H9 (cell line): Measurements from ENCODE around the gene LRRC71. TPM values are rescaled to one million over a fixed set of nuclear protein-coding genes. Genes with fewer than 3 reads are reported as not detected.

Experiments
- DNase-seq: peaks from one replicate; pipeline ENCODE4 v3.0.0-alpha.2; 2017
- H2AFZ ChIP-seq: one replicate; pipeline ENCODE4 v1.6.1; 2013; ENCODE audit warnings: mild to moderate bottlenecking, low read length, control low read depth, moderate library complexity
- H2AK5ac ChIP-seq: 2 replicates; pipeline ENCODE4 v1.6.1; 2013; ENCODE audit warnings: low read length, control low read depth, mixed read lengths; ENCODE audit not compliant: insufficient read length
- H2BK120ac ChIP-seq: one replicate; pipeline ENCODE4 v1.6.1; 2013; ENCODE audit warnings: low read depth, mild to moderate bottlenecking, low read length, control low read depth, inconsistent platforms; ENCODE audit not compliant: poor library complexity, severe bottlenecking
- H2BK12ac ChIP-seq: 2 replicates; pipeline ENCODE4 v1.6.1; 2013; ENCODE audit warnings: low read length, control low read depth, mixed read lengths, low read depth; ENCODE audit not compliant: insufficient read length
- H2BK15ac ChIP-seq: 2 replicates; pipeline ENCODE4 v1.6.1; 2013; ENCODE audit warnings: low read depth, low read length, control low read depth
- H2BK20ac ChIP-seq: one replicate; pipeline ENCODE4 v1.6.1; 2013; ENCODE audit warnings: low read depth, mild to moderate bottlenecking, low read length, control low read depth, inconsistent platforms; ENCODE audit not compliant: poor library complexity, severe bottlenecking
- H2BK5ac ChIP-seq: 2 replicates; pipeline ENCODE4 v1.6.1; 2013; ENCODE audit warnings: low read length, control low read depth, mixed read lengths; ENCODE audit not compliant: insufficient read length
- H3K14ac ChIP-seq: 2 replicates; pipeline ENCODE4 v1.6.1; 2013; ENCODE audit warnings: low read length, control low read depth; ENCODE audit not compliant: insufficient read depth
- H3K18ac ChIP-seq: 2 replicates; pipeline ENCODE4 v1.6.1; 2013; ENCODE audit warnings: low read depth, mild to moderate bottlenecking, mixed read lengths, low read length, control low read depth; ENCODE audit not compliant: insufficient read length
- H3K23ac ChIP-seq: 2 replicates; pipeline ENCODE4 v1.6.1; 2013; ENCODE audit warnings: low read length, control low read depth, mixed read lengths, low read depth; ENCODE audit not compliant: insufficient read length
- H3K23me2 ChIP-seq: 2 replicates; pipeline ENCODE4 v1.6.1; 2013; ENCODE audit warnings: low read depth, mild to moderate bottlenecking, mixed read lengths, low read length, control low read depth; ENCODE audit not compliant: insufficient read length, poor library complexity, severe bottlenecking
- H3K27ac ChIP-seq: 2 replicates; pipeline ENCODE4 v1.5.1; 2013; ENCODE audit warnings: low read length, control low read depth, mixed read lengths, low read depth; ENCODE audit not compliant: insufficient read length
- H3K27me3 ChIP-seq: 2 replicates; pipeline ENCODE4 v1.6.1; 2013; ENCODE audit warnings: low read length, control low read depth, inconsistent platforms; ENCODE audit not compliant: insufficient read depth
- H3K4ac ChIP-seq: 2 replicates; pipeline ENCODE4 v1.6.1; 2013; ENCODE audit warnings: low read depth, mild to moderate bottlenecking, control low read depth, inconsistent platforms, low read length, moderate library complexity
- H3K4me1 ChIP-seq: 2 replicates; pipeline ENCODE4 v1.6.1; 2013; ENCODE audit warnings: low read length, control low read depth, inconsistent platforms; ENCODE audit not compliant: insufficient read depth
- H3K4me2 ChIP-seq: 2 replicates; pipeline ENCODE4 v1.6.1; 2013; ENCODE audit warnings: low read length, control low read depth, mixed read lengths; ENCODE audit not compliant: insufficient read length, insufficient read depth
- H3K56ac ChIP-seq: 2 replicates; pipeline ENCODE4 v1.6.1; 2013; ENCODE audit warnings: low read depth, mild to moderate bottlenecking, mixed read lengths, low read length, control low read depth; ENCODE audit not compliant: insufficient read length
- H3K79me1 ChIP-seq: 2 replicates; pipeline ENCODE4 v1.6.1; 2013; ENCODE audit warnings: low read depth, mild to moderate bottlenecking, moderate library complexity, low read length, control low read depth, inconsistent platforms; ENCODE audit not compliant: insufficient read depth, poor library complexity, severe bottlenecking
- H3K79me2 ChIP-seq: 2 replicates; pipeline ENCODE4 v1.6.1; 2013; ENCODE audit warnings: low read length, control low read depth, inconsistent platforms; ENCODE audit not compliant: insufficient read depth
- H3K9ac ChIP-seq: 2 replicates; pipeline ENCODE4 v1.6.1; 2013; ENCODE audit warnings: low read length, control low read depth, mixed read lengths; ENCODE audit not compliant: insufficient read length; ENCODE audit errors: extremely low read depth
- H3K9me3 ChIP-seq: one replicate; pipeline ENCODE4 v1.6.1; 2013; ENCODE audit warnings: low read depth, low read length, inconsistent platforms; ENCODE audit not compliant: control insufficient read depth
- H3T11ph ChIP-seq: one replicate; pipeline ENCODE4 v1.6.1; 2013; ENCODE audit warnings: mild to moderate bottlenecking, low read length, control low read depth, inconsistent platforms
- H4K20me1 ChIP-seq: one replicate; pipeline ENCODE4 v1.6.1; 2013; ENCODE audit not compliant: control insufficient read depth, insufficient read length, insufficient read depth
- H4K5ac ChIP-seq: 2 replicates; pipeline ENCODE4 v1.6.1; 2013; ENCODE audit warnings: low read depth, mild to moderate bottlenecking, mixed read lengths, low read length, control low read depth; ENCODE audit not compliant: insufficient read length
- H4K8ac ChIP-seq: replicated peaks from 2 replicates; pipeline ENCODE4 v1.6.1; 2013; ENCODE audit warnings: low read length, control low read depth, mixed read lengths, low read depth; ENCODE audit not compliant: insufficient read length
- H4K91ac ChIP-seq: 2 replicates; pipeline ENCODE4 v1.6.1; 2013; ENCODE audit warnings: low read depth, mild to moderate bottlenecking, moderate library complexity, mixed read lengths, low read length, control low read depth; ENCODE audit not compliant: insufficient read length
- H3K27ac Mint-ChIP-seq, 3 experiments: 2 replicates in 2 of 3; 3 replicates in 1 of 3; pipeline ENCODE4 v1.8.0; 2020 to 2021; ENCODE audit warnings: mixed read lengths in 3 of 3, mild to moderate bottlenecking in 1 of 3, moderate library complexity in 1 of 3
- H3K27me3 Mint-ChIP-seq: 2 replicates; pipeline ENCODE4 v1.8.0; 2021; ENCODE audit warnings: low read depth, mild to moderate bottlenecking, moderate library complexity, mixed read lengths
- H3K36me3 Mint-ChIP-seq, 3 experiments: 2 replicates in 2 of 3; 3 replicates in 1 of 3; pipeline ENCODE4 v1.8.0; 2020 to 2021; ENCODE audit warnings: low read depth in 3 of 3, mixed read lengths in 3 of 3; ENCODE audit not compliant: insufficient read depth in 1 of 3
- H3K4me1 Mint-ChIP-seq, 2 experiments: 2 replicates each; pipeline ENCODE4 v1.8.0; 2020; ENCODE audit warnings: mixed read lengths in 2 of 2
- H3K4me3 Mint-ChIP-seq, 2 experiments: 2 replicates in 1 of 2; 3 replicates in 1 of 2; pipeline ENCODE4 v1.8.0; 2020 to 2021; ENCODE audit warnings: mild to moderate bottlenecking in 2 of 2, mixed read lengths in 2 of 2, moderate library complexity in 1 of 2
- H3K9me3 Mint-ChIP-seq, 2 experiments: 2 replicates in 1 of 2; 3 replicates in 1 of 2; pipeline ENCODE4 v1.8.0; 2020; ENCODE audit warnings: mild to moderate bottlenecking in 2 of 2, mixed read lengths in 2 of 2, moderate library complexity in 1 of 2
- CTCF ChIP-seq: fragments of 200-600 bp; sonication (generic); conservative IDR thresholded peaks from 3 replicates; pipeline ENCODE4 v1.8.0; 2021; ENCODE audit warnings: antibody characterized with exemption, mild to moderate bottlenecking
- WGBS: extraction: QIAGEN DNeasy Blood & Tissue Kit; methylation state at CpG from one replicate; pipeline ENCODE4 v1.1.7; 2013; ENCODE audit warnings: missing lambda C conversion rate, low lambda C conversion rate, mixed read lengths; ENCODE audit not compliant: insufficient read length; ENCODE audit errors: extremely low coverage; 5-methylcytosine and 5-hydroxymethylcytosine counted together
- total RNA-seq: library from RNA; stranded (reverse); gene quantifications from 2 replicates; pipeline ENCODE4 v1.2.1, GENCODE V29; 2021

The LRRC71 gene
- total RNA-seq, 1 experiment from 2014 or later = not detected

GRCh38 chr1:156895455-156895812 lies 25.0 kb upstream of the LRRC71 start:
- H3K9me3 Mint-ChIP-seq = no peaks in the 10 kb centered on the region; a peak in 2 of 5 replicates
- no peaks in the 10 kb centered on the region for H3K9me3 ChIP-seq
- H2AK5ac ChIP-seq = no peak overlapping the region
- no peaks in the 10 kb centered on the region for H3K79me2 ChIP-seq
- H2BK20ac ChIP-seq = no peak overlapping the region
- H3K4me3 Mint-ChIP-seq = no peak overlapping the region
- no CpG with 5 or more reads among the region's 4 CpGs for WGBS
- H3K4me1 Mint-ChIP-seq = peaks cover 18 to 40% of the 10 kb centered on the region in 2 experiments
- peaks cover 88% of the 10 kb centered on the region for H3K27me3 Mint-ChIP-seq
- H4K91ac ChIP-seq = no peak overlapping the region
- no peak overlapping the region for H2AFZ ChIP-seq
- no peak overlapping the region for H3K56ac ChIP-seq
- TF ChIP-seq CTCF = no peak
- H3K27ac Mint-ChIP-seq = no peak overlapping the region
- no peak overlapping the region for H3K4me2 ChIP-seq
- DNase-seq = no peak
- no peak overlapping the region for H3K27ac ChIP-seq
- H3K79me1 ChIP-seq = no peaks in the 10 kb centered on the region
- peaks cover 21% of the 10 kb centered on the region; the same call in 1 of the 2 replicates for H3K27me3 ChIP-seq
- H2BK15ac ChIP-seq = no peak overlapping the region
- H4K5ac ChIP-seq = no peak overlapping the region
- H3K23me2 ChIP-seq = no peaks in the 10 kb centered on the region
- H2BK5ac ChIP-seq = no peak overlapping the region
- no peak overlapping the region for H3K23ac ChIP-seq
- H2BK12ac ChIP-seq = no peak overlapping the region
- H4K8ac ChIP-seq = no peak overlapping the region
- no peak overlapping the region for H2BK120ac ChIP-seq
- no peak overlapping the region for H3K9ac ChIP-seq
- H3K18ac ChIP-seq = no peak overlapping the region
- no peak overlapping the region for H3K14ac ChIP-seq
- no peaks in the 10 kb centered on the region for H3K4me1 ChIP-seq
- no peaks in the 10 kb centered on the region for H4K20me1 ChIP-seq
- H3K36me3 Mint-ChIP-seq = no peaks in the 10 kb centered on the region
- H3K4ac ChIP-seq = no peak overlapping the region
- no peak overlapping the region for H3T11ph ChIP-seq
